Measurements from ENCODE around the gene ZBTB24. TPM values are rescaled to one million over a fixed set of nuclear protein-coding genes. Genes with fewer than 3 reads are reported as not detected.
"Not testable (repeated sequence)": the region's sequence is repeated elsewhere in the genome, so short reads cannot be mapped to it uniquely, and the experiment has no call there.

Gene ZBTB24
- total RNA-seq, 4 donors from 2014 or later, result 8.1 to 11.6 (median 11.2) TPM

DNA sequence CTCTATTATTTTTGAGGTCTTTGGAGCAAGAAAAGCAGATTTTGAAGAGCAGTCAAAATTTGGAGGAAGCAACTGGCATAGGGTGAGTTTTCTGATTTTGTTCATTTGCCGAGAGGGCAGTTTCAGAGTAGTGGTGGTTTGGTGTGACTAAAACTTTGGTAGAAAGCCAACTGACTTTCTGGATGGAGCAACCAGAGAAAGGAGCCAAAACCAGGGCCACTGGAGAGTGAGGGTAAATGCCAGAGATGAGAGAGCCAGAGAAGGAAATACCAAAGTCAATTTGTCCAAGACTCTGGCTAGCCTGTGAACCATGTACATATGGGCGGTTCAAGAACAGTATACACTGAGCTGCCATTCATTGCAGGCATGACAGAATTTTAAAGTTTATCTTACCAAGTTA is 40.5 kb upstream of the ZBTB24 start:
- DNase-seq (ENCODE audit: low spot score in 2 of 2), result no peak
- TF ChIP-seq POLR2A (IDR thresholded peaks at IDR 0.05), result no peak
- TF ChIP-seq, protein P1, sequence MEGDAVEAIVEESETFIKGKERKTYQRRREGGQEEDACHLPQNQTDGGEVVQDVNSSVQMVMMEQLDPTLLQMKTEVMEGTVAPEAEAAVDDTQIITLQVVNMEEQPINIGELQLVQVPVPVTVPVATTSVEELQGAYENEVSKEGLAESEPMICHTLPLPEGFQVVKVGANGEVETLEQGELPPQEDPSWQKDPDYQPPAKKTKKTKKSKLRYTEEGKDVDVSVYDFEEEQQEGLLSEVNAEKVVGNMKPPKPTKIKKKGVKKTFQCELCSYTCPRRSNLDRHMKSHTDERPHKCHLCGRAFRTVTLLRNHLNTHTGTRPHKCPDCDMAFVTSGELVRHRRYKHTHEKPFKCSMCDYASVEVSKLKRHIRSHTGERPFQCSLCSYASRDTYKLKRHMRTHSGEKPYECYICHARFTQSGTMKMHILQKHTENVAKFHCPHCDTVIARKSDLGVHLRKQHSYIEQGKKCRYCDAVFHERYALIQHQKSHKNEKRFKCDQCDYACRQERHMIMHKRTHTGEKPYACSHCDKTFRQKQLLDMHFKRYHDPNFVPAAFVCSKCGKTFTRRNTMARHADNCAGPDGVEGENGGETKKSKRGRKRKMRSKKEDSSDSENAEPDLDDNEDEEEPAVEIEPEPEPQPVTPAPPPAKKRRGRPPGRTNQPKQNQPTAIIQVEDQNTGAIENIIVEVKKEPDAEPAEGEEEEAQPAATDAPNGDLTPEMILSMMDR (IDR thresholded peaks at IDR 0.05), result no peak
- no peak for TF ChIP-seq EP300 (IDR thresholded peaks at IDR 0.05)
- TF ChIP-seq POLR2AphosphoS5 (IDR thresholded peaks at IDR 0.05), result no peak
- no peaks in the 10 kb centered on the region for H3K36me3 ChIP-seq
- H3K27ac ChIP-seq, result no peak overlapping the region
- H3K4me3 ChIP-seq, result no peak overlapping the region
- 84% methylated on average over 2 of the region's 2 CpGs for WGBS
- H3K4me1 ChIP-seq, result no peaks in the 10 kb centered on the region
- H3K27me3 ChIP-seq, result no peaks in the 10 kb centered on the region
- no peaks in the 10 kb centered on the region for H3K9me3 ChIP-seq

DNA sequence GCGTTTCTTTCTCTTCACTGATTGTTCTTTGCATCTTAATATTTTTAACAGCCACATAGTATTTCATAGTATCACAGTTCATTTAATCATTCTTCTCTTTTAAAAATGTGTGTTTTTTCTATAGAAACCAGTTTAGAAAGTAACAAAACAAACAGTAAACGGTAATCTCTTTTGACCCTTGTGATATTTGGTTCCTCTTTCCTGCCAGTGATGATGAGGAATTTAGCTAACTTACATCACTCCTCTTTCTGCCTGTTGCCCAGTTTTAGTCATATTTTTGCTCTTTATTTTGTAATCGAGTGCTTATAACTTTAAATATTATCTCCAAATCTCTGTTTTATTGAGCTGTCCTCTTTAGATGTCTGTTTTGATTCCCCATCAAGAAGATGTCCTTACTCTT is 38.1 kb upstream of the ZBTB24 start:
- DNase-seq (ENCODE audit: low spot score in 2 of 2), result no peak
- Histone ChIP-seq H3K27ac (no peak overlapping the region), H3K27me3 (no peaks in the 10 kb centered on the region), H3K36me3 (no peaks in the 10 kb centered on the region), H3K4me1 (no peaks in the 10 kb centered on the region), H3K4me3 (no peak overlapping the region), H3K9me3 (no peaks in the 10 kb centered on the region)
- WGBS, result 85% methylated on average over 3 of the region's 3 CpGs
- TF ChIP-seq POLR2A (IDR thresholded peaks at IDR 0.05) (no peak), EP300 (IDR thresholded peaks at IDR 0.05) (no peak), POLR2AphosphoS5 (IDR thresholded peaks at IDR 0.05) (no peak)
- TF ChIP-seq, protein P1 (IDR thresholded peaks at IDR 0.05), result no peak

DNA sequence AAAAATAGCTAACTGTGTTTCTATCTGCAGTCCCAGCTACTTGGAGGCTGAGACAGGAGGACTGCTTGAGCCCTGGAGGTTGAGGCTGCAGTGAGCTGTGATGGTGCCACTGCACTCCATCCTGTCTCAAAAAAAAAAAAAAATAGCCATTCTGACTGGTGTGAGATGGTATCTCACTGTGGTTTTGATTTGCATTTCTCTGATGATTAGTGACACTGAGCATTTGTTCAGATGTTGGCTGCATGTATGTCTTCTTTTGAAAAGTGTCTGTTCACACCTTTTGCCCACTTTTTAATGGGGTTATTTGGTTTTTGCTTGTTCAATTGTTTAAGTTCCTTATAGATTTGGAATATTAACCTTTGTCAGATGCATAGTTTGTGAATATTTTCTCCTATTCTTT is 36.6 kb upstream of the ZBTB24 start:
- H3K4me1 ChIP-seq; H3K36me3 ChIP-seq; H3K27ac ChIP-seq; DNase-seq (ENCODE audit: low spot score in 2 of 2); H3K27me3 ChIP-seq; H3K4me3 ChIP-seq; H3K9me3 ChIP-seq: not testable (repeated sequence)

DNA sequence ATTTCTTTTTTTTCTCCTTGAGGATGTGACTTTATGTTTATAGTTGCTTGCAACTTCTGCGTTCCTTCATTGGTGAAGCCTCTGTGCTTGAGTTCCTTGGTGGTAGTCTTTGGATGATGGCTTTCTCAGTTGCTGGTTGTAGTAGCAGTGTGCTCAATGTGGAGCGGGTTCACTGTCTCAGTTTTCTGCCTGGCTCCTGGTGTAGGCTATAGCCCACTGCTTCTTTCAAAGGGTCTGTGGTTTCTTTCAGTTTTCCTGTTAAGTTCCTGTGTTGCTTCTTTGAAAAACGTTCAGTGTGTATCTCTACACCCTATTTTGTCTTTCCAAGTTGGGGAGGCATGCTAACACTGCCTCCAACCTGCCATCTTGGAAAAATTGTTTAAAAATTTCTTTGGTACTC is 33.9 kb upstream of the ZBTB24 start:
- H3K4me3 ChIP-seq, result no peak overlapping the region
- H3K27ac ChIP-seq, result no peak overlapping the region
- DNase-seq (ENCODE audit: low spot score in 2 of 2), result no peak
- H3K36me3 ChIP-seq, result no peaks in the 10 kb centered on the region
- no peaks in the 10 kb centered on the region for H3K4me1 ChIP-seq
- TF ChIP-seq, protein P1 (IDR thresholded peaks at IDR 0.05), result no peak
- TF ChIP-seq EP300 (IDR thresholded peaks at IDR 0.05) (no peak), POLR2AphosphoS5 (IDR thresholded peaks at IDR 0.05) (no peak), POLR2A (IDR thresholded peaks at IDR 0.05) (no peak)
- no peaks in the 10 kb centered on the region for H3K9me3 ChIP-seq
- H3K27me3 ChIP-seq, result no peaks in the 10 kb centered on the region
- 78% methylated on average over 2 of the region's 3 CpGs for WGBS

DNA sequence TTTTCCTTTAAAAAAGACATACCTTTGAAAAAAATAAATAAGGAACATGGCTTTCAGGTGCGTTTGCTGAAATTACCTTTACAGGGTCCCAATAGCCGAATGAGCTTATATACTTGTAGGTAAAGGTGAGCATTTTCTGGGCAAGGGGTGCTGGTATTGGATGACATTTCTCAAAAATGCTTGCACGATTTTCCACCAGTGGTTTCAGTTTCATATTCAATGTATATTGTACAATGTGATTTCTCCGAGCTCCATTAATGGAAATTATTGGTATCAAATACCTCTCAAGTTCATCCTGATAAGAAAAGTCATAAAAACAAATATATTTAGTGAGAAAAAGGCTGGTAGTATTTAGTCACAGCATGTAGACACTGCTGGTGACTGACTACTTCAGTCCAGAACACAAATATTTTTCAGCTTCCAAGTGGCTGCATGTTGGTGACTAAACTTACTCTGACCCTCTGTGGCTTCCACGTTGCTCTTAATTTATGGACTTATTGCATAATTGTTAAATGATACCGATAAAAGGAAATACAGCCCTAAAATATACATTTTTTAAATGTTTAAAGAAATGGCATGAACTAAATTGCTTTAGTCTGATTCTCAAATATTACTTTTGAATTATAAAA is 32.9 kb upstream of the ZBTB24 start:
- 69% methylated on average over 6 of the region's 6 CpGs for WGBS
- no peak for DNase-seq (ENCODE audit: low spot score in 2 of 2)
- no peak for TF ChIP-seq POLR2AphosphoS5 (IDR thresholded peaks at IDR 0.05)
- TF ChIP-seq, protein P1 (IDR thresholded peaks at IDR 0.05), result no peak
- Histone ChIP-seq H3K36me3 (no peaks in the 10 kb centered on the region), H3K27ac (no peak overlapping the region), H3K4me1 (no peaks in the 10 kb centered on the region), H3K27me3 (no peaks in the 10 kb centered on the region), H3K4me3 (no peak overlapping the region), H3K9me3 (no peaks in the 10 kb centered on the region)

DNA sequence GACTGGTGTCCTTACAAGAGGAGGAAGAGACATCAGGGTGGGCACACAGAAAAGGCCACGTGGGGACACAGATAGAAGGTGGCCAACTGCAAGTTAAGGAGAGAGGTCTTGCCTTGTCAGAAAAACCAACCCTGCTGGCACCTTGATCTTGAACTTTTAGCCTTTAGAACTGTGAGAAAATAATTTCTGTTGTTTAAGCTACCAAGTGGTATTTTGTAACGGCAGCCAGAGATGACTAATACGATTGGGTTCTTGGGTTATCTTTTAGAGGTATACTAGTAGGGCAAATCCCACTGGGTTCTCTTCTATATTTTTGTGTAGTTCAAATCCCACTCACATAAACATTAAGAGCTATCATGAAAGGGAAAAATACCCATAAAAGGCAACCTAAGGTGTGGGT is 31.9 kb upstream of the ZBTB24 start:
- Histone ChIP-seq H3K4me1 (no peaks in the 10 kb centered on the region), H3K9me3 (no peaks in the 10 kb centered on the region), H3K27ac (no peak overlapping the region), H3K36me3 (no peaks in the 10 kb centered on the region), H3K27me3 (no peaks in the 10 kb centered on the region), H3K4me3 (no peak overlapping the region)
- 93% methylated on average over 3 of the region's 3 CpGs for WGBS
- no peak for DNase-seq (ENCODE audit: low spot score in 2 of 2)
- TF ChIP-seq, protein P1 (IDR thresholded peaks at IDR 0.05), result no peak
